ENCODE measurements around the gene RASSF9. TPM values are rescaled to one million over a fixed set of nuclear protein-coding genes. Genes with fewer than 3 reads are reported as not detected.

The RASSF9 gene
- total and polyA plus RNA-seq, 12 donors, result 0.84 to 15.2 (median 5.9) TPM

DNA sequence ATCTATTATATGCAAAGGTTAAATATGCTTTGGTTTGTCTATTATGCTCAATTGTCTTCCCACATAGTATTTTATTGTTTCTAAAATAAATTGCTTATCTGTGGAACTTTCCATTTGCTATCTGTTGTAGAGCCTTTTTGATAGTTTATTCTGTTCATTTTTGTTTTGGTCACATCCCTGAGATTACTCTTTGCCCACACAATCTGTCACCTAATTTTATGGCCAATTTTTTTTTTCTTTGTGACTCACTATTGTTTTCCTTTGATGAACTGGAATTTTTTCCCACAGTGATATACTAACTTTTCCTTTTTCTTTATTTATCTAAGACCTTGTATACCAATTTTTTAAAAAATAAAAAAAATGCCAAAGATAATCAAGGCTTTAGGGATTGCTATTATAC, 61.1 kb downstream of the RASSF9 start:
- intact Hi-C loops (cut with DNase I), result no loop called here
- Histone ChIP-seq H3K27me3 (no peaks in the 10 kb centered on the region), H3K9me3 (peaks cover 0 to 7% (median 0%) of the 10 kb centered on the region in 11 donors), H3K36me3 (no peaks in the 10 kb centered on the region), H3K27ac (no peak overlapping the region), H3K4me3 (no peak overlapping the region), H3K4me1 (no peaks in the 10 kb centered on the region)
- DNase-seq (no peak), ATAC-seq (no peak)
- TF ChIP-seq CTCF (IDR thresholded peaks at IDR 0.05), result no peak

DNA sequence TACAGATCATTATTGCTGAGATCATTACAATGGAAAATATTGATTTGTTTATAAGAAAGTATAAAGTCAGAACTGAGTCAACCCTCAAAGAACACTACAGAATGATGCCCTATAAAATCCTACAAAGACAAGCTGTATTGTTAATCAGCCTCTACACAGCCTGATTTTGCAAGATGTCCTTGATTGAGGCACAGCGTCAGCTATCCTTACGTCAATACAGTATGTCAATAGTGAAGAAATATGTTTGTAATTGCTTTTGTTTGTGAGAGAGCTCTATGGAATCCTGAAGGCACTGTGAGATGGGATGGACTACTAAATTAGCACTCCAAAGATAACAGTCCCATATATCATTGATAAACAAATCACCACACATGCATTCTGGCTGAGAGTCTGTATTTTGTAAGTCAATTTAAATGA, 70.7 kb downstream of the RASSF9 start:
- Histone ChIP-seq H3K36me3 (no peaks in the 10 kb centered on the region), H3K27me3 (no peaks in the 10 kb centered on the region), H3K4me1 (no peaks in the 10 kb centered on the region), H3K4me3 (no peak overlapping the region), H3K27ac (no peak overlapping the region), H3K9me3 (no peaks in the 10 kb centered on the region)
- no peak for DNase-seq
- intact Hi-C loops (cut with DNase I), result no loop called here
- 71 to 86% methylated on average over 2 of the region's 2 CpGs for WGBS, 2 donors
- TF ChIP-seq CTCF (IDR thresholded peaks at IDR 0.05), result no peak
- ATAC-seq, result no peak

GRCh38 chr12:85759623-85760022, 76.6 kb downstream of the RASSF9 start:
- Histone ChIP-seq H3K4me1 (no peaks in the 10 kb centered on the region), H3K9me3 (peaks cover 0 to 12% (median 0%) of the 10 kb centered on the region in 11 donors), H3K27ac (no peak overlapping the region), H3K36me3 (no peaks in the 10 kb centered on the region), H3K27me3 (no peaks in the 10 kb centered on the region), H3K4me3 (no peak overlapping the region)
- WGBS, 2 donors, result 94% methylated on average over 3 of the region's 3 CpGs
- no peak for TF ChIP-seq CTCF (IDR thresholded peaks at IDR 0.05)
- no peak for DNase-seq
- intact Hi-C loops (cut with DNase I), result no loop called here
- ATAC-seq, result no peak

DNA sequence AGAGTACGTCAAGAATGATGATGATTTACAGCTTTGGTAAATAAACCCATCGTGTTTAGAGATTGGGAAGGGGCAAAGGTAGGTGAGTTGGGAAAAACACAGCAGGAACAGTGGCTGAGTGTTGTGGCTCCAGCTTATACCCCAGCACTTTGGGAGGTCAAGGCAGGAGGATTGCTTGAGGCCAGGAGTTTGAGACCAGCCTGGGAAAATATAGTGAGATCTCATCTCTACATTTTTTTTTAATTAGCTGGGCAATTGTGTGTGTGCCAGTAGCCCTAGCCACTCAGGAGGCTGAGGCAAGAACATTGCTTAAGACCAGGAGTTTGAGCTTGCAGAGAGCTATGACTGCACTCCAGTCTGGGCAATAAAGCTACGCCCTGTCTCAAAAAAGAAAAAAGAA, 77.1 kb downstream of the RASSF9 start:
- no peaks in the 10 kb centered on the region for H3K27me3 ChIP-seq
- no peak overlapping the region for H3K27ac ChIP-seq
- H3K9me3 ChIP-seq, result peaks cover 0 to 17% (median 0%) of the 10 kb centered on the region in 11 donors
- intact Hi-C loops (cut with DNase I), result no loop called here
- no peak for TF ChIP-seq CTCF (IDR thresholded peaks at IDR 0.05)
- ATAC-seq (no peak), DNase-seq (no peak)
- no peaks in the 10 kb centered on the region for H3K36me3 ChIP-seq
- H3K4me3 ChIP-seq, result no peak overlapping the region
- 82% methylated on average over 3 of the region's 3 CpGs for WGBS, 2 donors
- no peaks in the 10 kb centered on the region for H3K4me1 ChIP-seq

DNA sequence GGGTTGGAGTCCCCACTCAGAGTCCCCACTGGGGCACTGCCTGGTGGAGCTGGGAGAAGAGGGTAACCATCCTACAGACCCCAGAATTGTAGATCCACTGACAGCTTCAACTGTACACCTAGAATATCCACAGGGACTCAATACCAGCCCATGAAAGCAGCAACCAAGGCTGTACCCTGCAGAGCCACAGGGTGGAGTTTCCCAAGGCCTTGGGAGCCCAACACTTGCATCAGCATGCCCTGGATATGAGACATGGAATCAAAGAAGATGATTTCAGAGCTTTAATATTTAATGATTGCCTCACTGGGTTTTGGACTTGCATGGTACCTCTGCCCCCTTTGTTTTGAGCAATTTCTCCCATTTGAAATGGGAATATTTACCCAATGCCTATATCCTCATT, 80.4 kb downstream of the RASSF9 start:
- no peak overlapping the region for H3K27ac ChIP-seq
- H3K9me3 ChIP-seq, result peaks cover 0 to 17% (median 0%) of the 10 kb centered on the region in 11 donors
- no peaks in the 10 kb centered on the region for H3K4me1 ChIP-seq
- ATAC-seq, result no peak
- no peaks in the 10 kb centered on the region for H3K27me3 ChIP-seq
- no peaks in the 10 kb centered on the region for H3K36me3 ChIP-seq
- intact Hi-C loops (cut with DNase I), result no loop called here
- no peak for DNase-seq
- no peak overlapping the region for H3K4me3 ChIP-seq
- no peak for TF ChIP-seq CTCF (IDR thresholded peaks at IDR 0.05)
